Stimulated activated CD4-positive, alpha-beta T cell treated with anti-CD3 and anti-CD28 coated beads, Interleukin-1b, Interleukin-23, amount 100 ng/mL, for 1 hour (primary cell): ENCODE data around the gene ST3GAL5.
"Not testable (repeated sequence)": the region's sequence is repeated elsewhere in the genome, so short reads cannot be mapped to it uniquely, and the experiment has no call there.

Source experiments
- DNase-seq, 2 donors: peaks; one replicate each; pipeline ENCODE4 v3.0.0-alpha.2; 2020; ENCODE audit warnings: low read depth in 2 of 2

The ST3GAL5 gene

DNA sequence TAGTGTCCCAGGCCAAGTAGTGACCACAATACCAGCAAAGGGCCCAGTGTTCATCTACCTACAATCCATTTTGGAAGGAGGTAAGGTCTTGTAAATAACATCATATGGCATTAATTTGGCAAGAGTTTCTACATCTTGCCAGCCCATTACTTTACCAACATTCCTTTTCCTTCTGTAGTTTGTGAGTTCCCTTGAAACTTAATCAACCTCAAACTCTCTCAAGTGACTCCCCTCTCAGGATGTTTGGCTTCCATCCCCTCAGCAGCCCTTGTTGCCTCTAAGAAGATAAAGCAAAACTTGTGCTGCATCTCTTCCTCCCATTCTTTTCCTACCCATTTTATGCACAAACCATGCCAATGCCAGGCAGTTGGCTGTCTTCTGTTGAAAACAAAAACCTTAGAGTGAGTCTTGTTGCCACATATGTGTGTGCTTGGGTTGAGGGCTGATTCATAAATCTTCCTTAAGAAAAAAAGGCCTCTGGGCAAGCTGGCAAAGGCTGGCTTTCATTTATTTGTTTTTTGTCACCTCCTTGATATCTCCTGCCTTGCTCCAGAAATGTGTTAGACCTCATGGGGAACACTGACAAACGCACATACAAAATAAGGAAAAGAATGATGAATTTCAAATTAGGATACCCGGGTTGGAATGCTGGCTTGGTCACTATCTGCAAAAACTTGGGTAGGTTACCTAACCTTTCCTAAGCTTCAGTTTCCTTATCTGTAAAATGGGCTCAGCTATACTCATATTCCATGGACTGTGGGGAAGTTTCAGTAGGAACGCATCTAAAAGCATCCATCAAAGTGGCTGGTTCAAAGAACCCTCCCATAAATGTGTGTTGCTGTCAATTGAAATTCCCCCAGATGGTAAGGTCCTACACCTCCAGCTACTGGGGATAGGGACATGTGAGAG lies 29.4 kb upstream of the ST3GAL5 start:
- DNase-seq = no peak

DNA sequence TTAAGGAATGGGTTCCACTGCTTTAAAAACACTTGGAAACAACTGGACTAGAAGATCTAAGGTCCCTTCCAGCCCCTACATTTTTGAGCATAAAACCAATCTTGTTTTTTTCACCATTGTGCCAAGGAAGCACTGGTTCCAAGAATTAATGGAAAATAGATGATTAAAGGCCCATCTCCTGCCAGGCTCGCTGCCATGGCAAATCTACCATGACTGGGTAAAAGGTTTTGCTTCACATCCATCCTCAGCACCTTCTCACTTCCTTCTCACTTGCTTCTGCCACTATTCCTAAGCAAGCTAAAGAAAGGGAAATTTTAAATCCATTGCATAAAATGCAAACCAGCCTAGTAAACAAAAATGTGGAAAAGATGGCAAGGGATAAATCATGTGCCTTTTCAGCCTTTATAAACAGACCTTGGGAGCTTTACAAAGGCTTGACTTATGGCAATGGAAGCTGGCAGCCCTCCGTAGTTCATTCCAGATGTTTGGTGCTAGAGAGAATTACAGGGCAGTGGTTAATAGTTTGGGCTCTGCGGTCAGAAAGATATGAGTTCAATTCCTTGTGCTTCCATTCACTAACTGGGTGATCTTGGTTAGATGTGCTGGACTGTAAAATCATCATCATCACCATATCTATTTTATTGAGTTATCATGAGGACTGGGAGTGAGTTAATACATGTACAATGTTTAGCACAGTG lies 27.0 kb upstream of the ST3GAL5 start:
- no peak for DNase-seq

GRCh38 chr2:85914922-85915321 lies 26.1 kb upstream of the ST3GAL5 start:
- no peak for DNase-seq

- DNase-seq = no peak
Observed at GRCh38 chr2:85913884-85914881, 25.4 kb upstream of the ST3GAL5 start.

- DNase-seq = no peak
Observed at GRCh38 chr2:85911814-85912692, 23.3 kb upstream of the ST3GAL5 start.

- no peak for DNase-seq
Observed at GRCh38 chr2:85911097-85911496, 22.3 kb upstream of the ST3GAL5 start.

DNA sequence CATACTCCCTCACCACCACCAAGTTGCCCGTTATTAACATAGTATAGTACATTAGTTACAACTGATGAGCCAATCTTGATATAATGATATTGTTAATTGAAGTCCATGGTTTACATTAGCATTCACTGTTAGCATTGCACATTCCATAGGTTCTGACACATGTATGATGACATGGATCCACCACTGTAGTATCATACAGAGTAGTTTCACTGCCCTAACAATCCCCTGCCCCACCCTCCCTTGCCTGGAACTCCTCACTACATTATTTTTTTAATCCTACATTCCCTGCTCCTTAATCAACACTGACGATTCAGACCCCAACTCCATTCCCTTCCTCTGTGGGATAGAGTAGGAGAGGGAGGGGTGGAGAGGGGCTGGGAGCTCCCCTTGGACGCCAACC lies 20.2 kb upstream of the ST3GAL5 start:
- no peak for DNase-seq

- DNase-seq = no peak
Observed at GRCh38 chr2:85908506-85908905, 19.7 kb upstream of the ST3GAL5 start.

DNA sequence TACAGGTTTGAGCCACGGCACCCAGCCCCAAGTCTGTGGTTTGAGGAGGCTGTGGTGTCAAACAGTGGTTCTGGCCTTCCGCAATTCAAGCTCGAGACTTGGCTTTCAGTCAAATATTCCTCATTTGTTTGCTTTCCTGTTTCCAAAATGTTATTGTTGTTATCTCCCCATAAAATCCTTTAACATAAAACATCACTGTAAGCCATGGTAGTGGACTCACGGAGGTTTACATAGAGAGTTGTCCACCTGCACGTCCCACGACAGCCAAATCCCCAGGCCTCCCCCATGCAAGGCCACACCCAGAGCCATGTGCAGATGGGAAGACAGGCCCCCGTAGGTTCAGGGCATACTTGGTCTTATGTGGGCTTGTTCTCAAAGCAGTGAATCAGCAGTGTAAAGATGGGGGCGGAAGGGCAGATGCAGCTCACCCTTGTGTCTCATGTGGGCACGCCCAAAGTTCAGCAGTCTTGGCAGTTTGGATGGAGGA lies 18.9 kb upstream of the ST3GAL5 start:
- DNase-seq = no peak

GRCh38 chr2:85906748-85907147 lies 18.0 kb upstream of the ST3GAL5 start:
- no peak for DNase-seq

GRCh38 chr2:85905891-85906290 lies 17.1 kb upstream of the ST3GAL5 start:
- DNase-seq = no peak

- no peak for DNase-seq
Observed at GRCh38 chr2:85905187-85905666, 16.4 kb upstream of the ST3GAL5 start.

DNA sequence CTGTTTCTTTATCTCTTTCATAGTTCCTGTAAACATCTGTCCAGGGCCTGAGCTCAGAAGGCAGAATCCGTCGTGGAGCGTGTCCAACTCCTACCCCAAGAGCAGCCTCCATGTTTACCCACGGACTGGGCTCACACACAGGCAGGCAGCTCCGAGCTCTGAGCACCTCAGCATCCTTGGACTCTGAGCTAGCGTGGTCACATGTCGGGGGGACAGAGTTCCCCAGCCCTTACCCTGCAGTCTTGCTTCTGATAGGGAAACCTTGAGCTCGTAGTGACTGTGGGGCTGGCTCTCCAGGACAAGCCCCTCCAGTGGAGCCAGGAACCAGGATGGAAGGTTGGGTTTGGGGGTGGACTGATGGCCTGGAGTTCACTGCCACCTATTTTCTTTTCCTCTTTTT lies 15.1 kb upstream of the ST3GAL5 start:
- DNase-seq = no peak

- no peak for DNase-seq
Observed at GRCh38 chr2:85902496-85902895, 13.7 kb upstream of the ST3GAL5 start.

GRCh38 chr2:85901155-85901554 lies 12.4 kb upstream of the ST3GAL5 start:
- no peak for DNase-seq

DNA sequence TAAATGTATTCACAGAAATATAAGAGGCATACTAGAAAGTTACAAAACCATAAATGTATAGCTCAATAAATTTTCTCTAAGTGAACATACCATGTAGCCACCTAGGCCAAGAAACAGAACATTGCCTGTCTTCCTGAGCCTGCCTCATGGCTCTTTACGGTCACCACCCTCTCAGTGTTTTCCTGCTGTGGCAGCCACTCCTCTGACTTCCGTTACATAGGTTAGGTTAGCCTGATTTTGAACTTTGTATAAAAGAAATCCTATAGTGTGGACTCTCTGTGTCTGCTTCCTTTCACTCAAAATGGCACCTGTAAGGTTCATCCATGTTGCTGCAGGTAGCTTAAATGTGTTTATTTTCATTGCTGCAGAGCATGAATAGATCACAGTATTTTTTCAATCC lies 11.6 kb upstream of the ST3GAL5 start:
- no peak for DNase-seq

DNA sequence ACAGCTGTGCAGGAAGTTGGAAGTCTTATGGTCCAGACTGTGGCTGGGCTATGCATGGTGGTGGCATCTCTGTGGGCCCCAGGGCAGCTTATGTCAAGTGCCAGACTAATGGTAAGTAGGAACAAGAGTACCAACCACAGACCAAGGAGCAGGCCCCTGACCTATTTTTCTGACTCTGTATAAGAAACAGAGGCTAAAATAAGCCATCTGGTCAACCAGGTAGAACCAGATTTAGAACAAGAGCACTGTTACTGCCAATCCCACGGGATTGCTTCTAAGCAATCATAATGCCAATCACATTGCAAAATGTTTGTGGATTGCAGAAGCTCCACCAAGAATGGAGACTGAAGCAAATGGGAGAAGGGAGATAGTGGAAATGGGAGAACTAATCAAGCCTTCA lies 11.1 kb upstream of the ST3GAL5 start:
- DNase-seq = no peak

DNA sequence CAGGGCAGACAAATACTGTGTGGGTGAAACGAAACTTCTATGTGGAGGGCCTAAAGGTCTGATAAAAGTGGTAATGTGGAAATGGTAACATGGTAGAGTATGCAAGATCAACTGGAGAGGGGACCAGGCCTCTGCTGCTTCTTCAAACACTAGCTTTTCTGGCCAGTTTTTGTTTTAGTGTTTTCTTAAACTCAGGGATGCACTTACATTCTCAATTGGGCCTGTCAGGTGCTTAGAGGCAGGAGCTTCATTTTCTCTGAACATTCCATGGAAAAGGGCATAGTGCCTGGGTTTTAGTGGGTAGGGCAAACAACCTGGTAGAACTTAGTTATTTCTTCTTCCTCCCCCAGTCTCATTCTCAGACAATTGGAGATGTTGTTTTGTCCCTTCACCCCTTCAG lies 10.5 kb upstream of the ST3GAL5 start:
- no peak for DNase-seq

DNA sequence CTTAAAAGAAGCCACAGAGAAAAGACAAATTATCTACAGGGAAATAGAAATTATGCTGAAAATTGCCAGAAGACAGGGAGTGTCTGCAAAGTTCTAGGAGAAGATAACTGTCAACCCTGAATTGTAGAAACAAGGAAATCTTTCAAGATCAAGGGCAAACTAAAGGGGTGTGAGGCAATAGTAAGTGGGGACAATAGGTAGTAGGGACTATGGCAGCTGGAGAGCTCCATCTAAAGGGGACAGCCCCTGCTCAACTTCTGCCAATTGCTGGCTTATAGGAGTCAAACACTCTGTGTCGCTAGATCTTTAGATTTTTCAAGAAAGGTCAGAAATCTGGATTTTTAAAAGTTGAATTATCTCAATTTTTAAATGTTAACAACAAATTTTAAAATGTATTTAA lies 10.1 kb upstream of the ST3GAL5 start:
- DNase-seq = no peak

- DNase-seq = not testable (repeated sequence)
Observed at GRCh38 chr2:85894554-85895278, 5.9 kb upstream of the ST3GAL5 start.
